H1 (cell line): ENCODE data around the gene BSPRY. TPM values are rescaled to one million over a fixed set of nuclear protein-coding genes. Genes with fewer than 3 reads are reported as not detected.

Source experiments
- CTCF ChIA-PET: fragments of 300-600 bp; sonication (Branson Sonifier 250); formaldehyde crosslinking; loops from one replicate; lab custom pipeline; 2021; ENCODE audit not compliant: partially characterized antibody; lab: Charles Lee
- POLR2A ChIA-PET: fragments of 300-600 bp; sonication (Branson Sonifier 250); formaldehyde crosslinking; loops from one replicate; lab custom pipeline; 2021; ENCODE audit warnings: inconsistent platforms; ENCODE audit not compliant: partially characterized antibody; lab: Charles Lee
- DNase-seq, 2 experiments: peaks; one replicate each; pipeline versions ENCODE4 v3.0.0 to v3.0.0-alpha.2; 2010 to 2022; ENCODE audit warnings: low spot score in 2 of 2, low read depth in 1 of 2, mixed read lengths in 1 of 2
- FAIRE-seq: peaks from 2 replicates; lab custom pipeline; 2011; peaks lifted over from hg19 to GRCh38; lab: Jason Lieb, UNC
- H2AFZ ChIP-seq: 2 replicates; pipeline ENCODE4 v1.8.1; 2012; ENCODE audit warnings: low read length, inconsistent platforms
- H2AK5ac ChIP-seq: 2 replicates; pipeline ENCODE4 v1.6.1; 2013; ENCODE audit warnings: low read depth, low read length
- H2BK120ac ChIP-seq: replicated peaks from 2 replicates; pipeline ENCODE3; 2013; ENCODE audit warnings: low read depth, low read length, inconsistent platforms
- H2BK12ac ChIP-seq: 2 replicates; pipeline ENCODE4 v1.6.1; 2013; ENCODE audit warnings: low read depth, low read length
- H2BK15ac ChIP-seq: 2 replicates; pipeline ENCODE4 v1.6.1; 2013; ENCODE audit warnings: low read length
- H2BK20ac ChIP-seq: 2 replicates; pipeline ENCODE4 v1.6.1; 2013; ENCODE audit warnings: low read length
- H2BK5ac ChIP-seq: 2 replicates; pipeline ENCODE4 v1.6.1; 2013; ENCODE audit warnings: low read depth, low read length
- H3K14ac ChIP-seq: 2 replicates; pipeline ENCODE4 v1.6.1; 2013; ENCODE audit warnings: inconsistent platforms; ENCODE audit not compliant: insufficient read length
- H3K18ac ChIP-seq: 2 replicates; pipeline ENCODE4 v1.6.1; 2013; ENCODE audit warnings: low read length; ENCODE audit errors: extremely low read depth
- H3K23ac ChIP-seq: 2 replicates; pipeline ENCODE4 v1.6.1; 2013; ENCODE audit warnings: inconsistent platforms; ENCODE audit not compliant: insufficient read length
- H3K23me2 ChIP-seq: 2 replicates; pipeline ENCODE4 v1.6.1; 2013; ENCODE audit warnings: low read depth, low read length
- H3K27ac ChIP-seq: 2 replicates; pipeline ENCODE4 v1.6.1; 2011; ENCODE audit warnings: low read depth, low read length, inconsistent platforms
- H3K27me3 ChIP-seq, 4 experiments: replicated peaks in 1 of 4; 1 replicate in 1 of 4; 2 replicates in 3 of 4; pipeline versions ENCODE4 v1.6.1 to v1.8.1; 2011 to 2013; ENCODE audit warnings: low read length in 3 of 4, mild to moderate bottlenecking in 3 of 4, inconsistent platforms in 2 of 4, mixed read lengths in 2 of 4, moderate library complexity in 1 of 4; ENCODE audit not compliant: control insufficient read depth in 3 of 4, insufficient read depth in 3 of 4; ENCODE audit errors: extremely low read depth in 1 of 4
- H3K36me3 ChIP-seq, 4 experiments: 2 replicates each; pipeline versions ENCODE4 v1.6.1 to v1.8.1; 2011 to 2013; ENCODE audit warnings: mild to moderate bottlenecking in 4 of 4, low read length in 3 of 4, moderate library complexity in 2 of 4, control low read depth in 1 of 4, inconsistent platforms in 1 of 4; ENCODE audit not compliant: insufficient read depth in 4 of 4, control insufficient read depth in 2 of 4
- H3K4ac ChIP-seq: replicated peaks from 2 replicates; pipeline ENCODE3; 2013; ENCODE audit warnings: low read length, low read depth, mixed read lengths, inconsistent platforms; ENCODE audit not compliant: insufficient read length
- H3K4me1 ChIP-seq, 4 experiments: replicated peaks in 1 of 4; 1 replicate in 1 of 4; 2 replicates in 3 of 4; pipeline versions ENCODE4 v1.6.1 to v1.8.1; 2011 to 2013; ENCODE audit warnings: low read length in 3 of 4, inconsistent platforms in 2 of 4, mixed read lengths in 1 of 4; ENCODE audit not compliant: insufficient read depth in 4 of 4, control insufficient read depth in 3 of 4
- H3K4me2 ChIP-seq, 2 experiments: 2 replicates each; pipeline versions ENCODE4 v1.6.1 to v1.8.1; 2011 to 2013; ENCODE audit warnings: low read depth in 2 of 2, low read length in 2 of 2, control low read depth in 1 of 2, inconsistent platforms in 1 of 2, mild to moderate bottlenecking in 1 of 2; ENCODE audit not compliant: insufficient read depth in 1 of 2
- H3K4me3 ChIP-seq, 4 experiments: fragments of 200-600, 300-600 bp in 1 of 4; sonication (generic), shearing (Covaris generic), sonication (Bioruptor Twin) in 1 of 4; 2 replicates each; pipeline versions ENCODE4 v1.5.1 to v1.8.1; 2011 to 2016; ENCODE audit warnings: low read length in 4 of 4, low read depth in 3 of 4, control low read depth in 2 of 4, inconsistent platforms in 2 of 4, mild to moderate bottlenecking in 2 of 4, mixed read lengths in 1 of 4, moderate library complexity in 1 of 4; ENCODE audit not compliant: insufficient read depth in 2 of 4; ENCODE audit errors: extremely low read depth in 1 of 4
- H3K56ac ChIP-seq: replicated peaks from 2 replicates; pipeline ENCODE3; 2013; ENCODE audit warnings: low read depth, mild to moderate bottlenecking, mixed read lengths, low read length, inconsistent platforms; ENCODE audit not compliant: insufficient read length
- H3K79me1 ChIP-seq: 2 replicates; pipeline ENCODE4 v1.6.1; 2013; ENCODE audit warnings: low read depth, low read length, control low read depth
- H3K79me2 ChIP-seq, 2 experiments: 2 replicates each; pipeline versions ENCODE4 v1.6.1 to v1.8.1; 2012 to 2013; ENCODE audit warnings: low read length in 2 of 2, mild to moderate bottlenecking in 2 of 2, inconsistent platforms in 1 of 2; ENCODE audit not compliant: insufficient read depth in 2 of 2, control insufficient read depth in 1 of 2
- H3K9ac ChIP-seq, 4 experiments: replicated peaks in 1 of 4; 1 replicate in 1 of 4; 2 replicates in 3 of 4; pipeline versions ENCODE4 v1.6.1 to v1.8.1; 2011 to 2013; ENCODE audit warnings: low read depth in 3 of 4, low read length in 3 of 4, control low read depth in 2 of 4, mild to moderate bottlenecking in 2 of 4, moderate library complexity in 2 of 4, inconsistent platforms in 1 of 4; ENCODE audit errors: extremely low read depth in 1 of 4
- H3K9me3 ChIP-seq, 2 experiments: 2 replicates each; pipeline versions ENCODE4 v1.6.1 to v1.8.1; 2012 to 2013; ENCODE audit warnings: mild to moderate bottlenecking in 2 of 2, moderate library complexity in 2 of 2, control low read depth in 1 of 2, inconsistent platforms in 1 of 2, low read depth in 1 of 2, low read length in 1 of 2, mixed read lengths in 1 of 2; ENCODE audit not compliant: insufficient read depth in 2 of 2
- H4K20me1 ChIP-seq, 2 experiments: replicated peaks in 1 of 2; 2 replicates each; pipeline versions ENCODE3 to v1.8.1; 2011 to 2013; ENCODE audit warnings: inconsistent platforms in 2 of 2, low read length in 2 of 2, mild to moderate bottlenecking in 1 of 2; ENCODE audit not compliant: insufficient read depth in 2 of 2, control insufficient read depth in 1 of 2
- H4K5ac ChIP-seq: 2 replicates; pipeline ENCODE4 v1.6.1; 2013; ENCODE audit warnings: low read length, low read depth, mixed read lengths, inconsistent platforms; ENCODE audit not compliant: insufficient read length
- H4K8ac ChIP-seq: 2 replicates; pipeline ENCODE4 v1.8.0; 2013; ENCODE audit warnings: mild to moderate bottlenecking, moderate library complexity, low read length, inconsistent platforms; ENCODE audit not compliant: insufficient read depth; ENCODE audit errors: extremely low read depth
- H4K91ac ChIP-seq: replicated peaks from 2 replicates; pipeline ENCODE3; 2013; ENCODE audit warnings: low read length, mixed read lengths, inconsistent platforms; ENCODE audit not compliant: insufficient read length
- CEBPB ChIP-seq: IDR thresholded peaks from 2 replicates; pipeline ENCODE4 v1.6.1; 2012; ENCODE audit warnings: low read depth, low read length
- CTBP2 ChIP-seq: IDR thresholded peaks from 2 replicates; pipeline ENCODE4 v1.7.0; 2011; ENCODE audit warnings: borderline replicate concordance, mild to moderate bottlenecking, moderate library complexity, mixed read lengths, low read length; ENCODE audit not compliant: insufficient read depth, insufficient read length
- CTCF ChIP-seq, 3 experiments: IDR thresholded peaks; 1 replicate in 2 of 3; 2 replicates in 1 of 3; pipeline versions ENCODE4 v1.5.1 to v1.6.1; 2011; ENCODE audit warnings: low read length in 3 of 3, mild to moderate bottlenecking in 3 of 3, inconsistent platforms in 2 of 3, low read depth in 1 of 3, moderate library complexity in 1 of 3; ENCODE audit not compliant: insufficient read depth in 1 of 3; ENCODE audit errors: control extremely low read depth in 1 of 3
- FOSL1 ChIP-seq: IDR thresholded peaks from 2 replicates; pipeline ENCODE4 v1.6.1; 2011; ENCODE audit warnings: mild to moderate bottlenecking, low read depth, low read length, moderate library complexity; ENCODE audit not compliant: insufficient read depth
- GTF2F1 ChIP-seq: IDR thresholded peaks from 2 replicates; pipeline ENCODE4 v1.6.1; 2012; ENCODE audit warnings: low read depth, low read length, improper control_type of control experiment, borderline replicate concordance
- JUN ChIP-seq: IDR thresholded peaks from 2 replicates; pipeline ENCODE4 v1.6.1; 2011; ENCODE audit warnings: low read depth, mild to moderate bottlenecking, improper control_type of control experiment, low read length
- KDM1A ChIP-seq: fragments of 200-600, 300-600 bp; sonication (generic); IDR thresholded peaks from 2 replicates; pipeline ENCODE4 v1.7.1; 2016; ENCODE audit warnings: mild to moderate bottlenecking, low read length, borderline replicate concordance
- MAFK ChIP-seq: IDR thresholded peaks from 2 replicates; pipeline ENCODE4 v1.6.1; 2012; ENCODE audit warnings: low read depth, mild to moderate bottlenecking, improper control_type of control experiment, low read length
- POU5F1 ChIP-seq: IDR thresholded peaks from 2 replicates; pipeline ENCODE4 v1.6.1; 2011; ENCODE audit warnings: low read depth, mild to moderate bottlenecking, low read length, moderate library complexity
- SRF ChIP-seq: IDR thresholded peaks from 2 replicates; pipeline ENCODE4 v1.6.1; 2011; ENCODE audit warnings: mild to moderate bottlenecking, low read depth, low read length, moderate library complexity
- TAF7 ChIP-seq: optimal IDR thresholded peaks from 2 replicates; pipeline ENCODE3; 2011; ENCODE audit warnings: low read depth, mild to moderate bottlenecking, inconsistent platforms, low read length, moderate library complexity, borderline replicate concordance
- WGBS, 2 experiments: shearing (Covaris generic) in 1 of 2; methylation state at CpG; one replicate each; pipeline versions ENCODE4 v1.1.6 to v1.1.7; 2013 to 2015; ENCODE audit warnings: low lambda C conversion rate in 2 of 2, mixed read lengths in 2 of 2, inconsistent platforms in 1 of 2, low coverage in 1 of 2, missing lambda C conversion rate in 1 of 2; ENCODE audit not compliant: insufficient replicate concordance in 2 of 2, insufficient coverage in 1 of 2, insufficient read length in 1 of 2; ENCODE audit errors: extremely low coverage in 1 of 2, missing lambda C conversion rate in 1 of 2; 5-methylcytosine and 5-hydroxymethylcytosine counted together
- polyA plus RNA-seq, 7 experiments: library from polyadenylated mRNA; depleted of rRNA in 3 of 7; stranded (reverse) in 5 of 7; unstranded in 2 of 7; fragments of >200 nt in 5 of 7; fragments of 200-250 nt in 2 of 7; gene quantifications; 1 replicate in 5 of 7; 2 replicates in 1 of 7; 4 replicates in 1 of 7; pipeline versions ENCODE4 v1.2.1 to v1.2.3, GENCODE V29; 2011 to 2013; ENCODE audit warnings: missing spikeins in 2 of 7, mixed read lengths in 2 of 7
- total RNA-seq: library from RNA; stranded (reverse); fragmentation: NEBNext Ultra II Directional; extraction: Animal tissue kit (Norgen Biotek cat#: 25700); gene quantifications from 2 replicates; pipeline ENCODE4 v1.2.1, GENCODE V29; 2021

BSPRY gene
- total and polyA plus RNA-seq, 2 of the 8 experiments (the other 6 are each of a cell fraction or from before 2014, with no cell fraction given), result 5.5 to 10.9 TPM

- CTCF ChIA-PET, result interaction anchor here (0.6 to 1.2 kb wide), 2 partner anchors 11 to 27 kb away, joined by 3 to 4 read pairs; no protein-coding TSS in a partner anchor
- 75% methylated on average over 3 of the region's 3 CpGs; no CpG with 5 or more reads in 1 of the 2 experiments for WGBS, 2 experiments
- no peak for TF ChIP-seq TAF7
- no peak for TF ChIP-seq CEBPB
- TF ChIP-seq SRF, result no peak
- no peak for TF ChIP-seq FOSL1
- TF ChIP-seq POU5F1, result no peak
- no peak for TF ChIP-seq KDM1A
- no peak for TF ChIP-seq JUN
- TF ChIP-seq MAFK, result no peak
- no peak for TF ChIP-seq CTCF (IDR thresholded peaks at IDR 0.05; ENCODE audit: control extremely low read depth in 1 of 3, insufficient read depth in 1 of 3, low read depth in 1 of 3, low read length in 3 of 3)
- no peak for TF ChIP-seq GTF2F1
- no peak for TF ChIP-seq CTBP2
These were observed 66.9 kb downstream of the BSPRY start for GRCh38 chr9:113416149-113416721.

More at GRCh38 chr9:113416149-113416721, 66.9 kb downstream of the BSPRY start:
- Histone ChIP-seq H2BK12ac (no peak overlapping the region), H3K27me3 (no peaks in the 10 kb centered on the region), H3K23ac (no peak overlapping the region), H2AFZ (no peak overlapping the region), H3K4me1 (peaks cover 0 to 3% (median 1%) of the 10 kb centered on the region in 4 experiments; a peak in 1 of 7 replicates), H3K79me2 (no peaks in the 10 kb centered on the region), H3K36me3 (no peaks in the 10 kb centered on the region), H2BK20ac (no peak overlapping the region), H3K4me3 (no peak overlapping the region), H4K91ac (no peak overlapping the region), H4K20me1 (no peaks in the 10 kb centered on the region), H4K5ac (no peak overlapping the region), H3K79me1 (no peaks in the 10 kb centered on the region), H3K56ac (no peak overlapping the region), H3K9me3 (no peaks in the 10 kb centered on the region), H2BK5ac (no peak overlapping the region), H3K14ac (no peak overlapping the region), H3K4me2 (no peak overlapping the region), H4K8ac (no peak overlapping the region), H2AK5ac (no peak overlapping the region), H3K18ac (no peak overlapping the region), H3K27ac (no peak overlapping the region), H3K4ac (no peak overlapping the region), H2BK120ac (no peak overlapping the region), H3K23me2 (no peaks in the 10 kb centered on the region), H3K9ac (no peak overlapping the region), H2BK15ac (no peak overlapping the region)
- FAIRE-seq (no peak), DNase-seq (no peak)
- POLR2A ChIA-PET, result interaction anchor here (0.8 kb wide), 1 partner anchor 12 kb away, joined by 3 read pairs; no protein-coding TSS in a partner anchor
